HepG2 (cell line): ENCODE measurements around the gene UBTF. TPM values are rescaled to one million over a fixed set of nuclear protein-coding genes. Genes with fewer than 3 reads are reported as not detected.

Source experiments
- BCLAF1 ChIP-seq: fragments of 450-650 bp; IDR thresholded peaks from 2 replicates; pipeline ENCODE4 v1.6.1; 2017; ENCODE audit warnings: mild to moderate bottlenecking
- FOXP1 ChIP-seq, 2 experiments: fragments of 450-650 bp in 1 of 2; IDR thresholded peaks; 2 replicates each; pipeline ENCODE4 v1.6.1; 2017 to 2018; ENCODE audit warnings: antibody characterized with exemption in 1 of 2
- HBP1 ChIP-seq: IDR thresholded peaks from 2 replicates; pipeline ENCODE4 v1.6.1; 2016; ENCODE audit warnings: low read depth, control low read depth
- HNF1B ChIP-seq: sonication (generic); formaldehyde crosslinking; IDR thresholded peaks from 2 replicates; pipeline ENCODE4 v1.5.1; 2020; ENCODE audit warnings: mild to moderate bottlenecking, moderate library complexity, missing genetic modification reagents
- KLF12 ChIP-seq: sonication (generic); formaldehyde crosslinking; IDR thresholded peaks from 2 replicates; pipeline ENCODE4 v1.4.0; 2020; ENCODE audit warnings: missing genetic modification reagents, borderline replicate concordance
- KMT2B ChIP-seq: IDR thresholded peaks from 2 replicates; pipeline ENCODE4 v1.6.1; 2016; ENCODE audit warnings: missing genetic modification reagents, missing compliant biosample characterization
- MIER2 ChIP-seq: IDR thresholded peaks from 2 replicates; pipeline ENCODE4 v1.6.1; 2016; ENCODE audit warnings: missing biosample characterization, missing genetic modification reagents
- NPAS2 ChIP-seq: sonication (generic); formaldehyde crosslinking; IDR thresholded peaks from 2 replicates; pipeline ENCODE4 v1.8.0; 2022; ENCODE audit warnings: mild to moderate bottlenecking, missing genetic modification reagents, borderline replicate concordance
- NRL ChIP-seq: sonication (generic); formaldehyde crosslinking; IDR thresholded peaks from 2 replicates; pipeline ENCODE4 v1.5.0; 2020; ENCODE audit warnings: missing genetic modification reagents, mild to moderate bottlenecking, moderate library complexity, borderline replicate concordance
- REXO4 ChIP-seq: sonication (generic); formaldehyde crosslinking; IDR thresholded peaks from 2 replicates; pipeline ENCODE4 v1.8.0; 2022; ENCODE audit warnings: missing genetic modification reagents, mild to moderate bottlenecking, borderline replicate concordance
- STAG1 ChIP-seq: sonication (generic); formaldehyde crosslinking; IDR thresholded peaks from 2 replicates; pipeline ENCODE4 v1.4.0; 2020; ENCODE audit warnings: missing genetic modification reagents
- ZNF263 ChIP-seq: sonication (generic); formaldehyde crosslinking; IDR thresholded peaks from 2 replicates; pipeline ENCODE4 v1.4.0; 2020; ENCODE audit warnings: missing genetic modification reagents
- ZNF703 ChIP-seq: sonication (generic); formaldehyde crosslinking; IDR thresholded peaks from 2 replicates; pipeline ENCODE4 v1.5.1; 2020; ENCODE audit warnings: missing genetic modification reagents, mild to moderate bottlenecking, moderate library complexity, borderline replicate concordance
- polyA plus RNA-seq, 8 experiments: library from polyadenylated mRNA; depleted of rRNA in 3 of 8; stranded (reverse) in 7 of 8; unstranded in 1 of 8; fragments of >200 nt; fragmentation: Illumina TruSeq in 4 of 8; extraction: Trizol in 4 of 8; gene quantifications; 2 replicates each; pipeline versions ENCODE4 v1.2.1 to v1.2.3, GENCODE V29; 2011 to 2016; ENCODE audit warnings: low read depth in 4 of 8, missing spikeins in 1 of 8, mixed read lengths in 1 of 8; ENCODE audit not compliant: insufficient read depth in 1 of 8
- total RNA-seq, 5 experiments: library from RNA; depleted of rRNA; stranded (reverse); fragments of >200 nt; fragmentation: Illumina TruSeq; extraction: Trizol; gene quantifications; 2 replicates each; pipeline ENCODE4 v1.2.3, GENCODE V29; 2016; ENCODE audit warnings: low read depth in 1 of 5
- TF ChIP-seq, protein P1 (sequence below): sonication (generic); formaldehyde crosslinking; IDR thresholded peaks from 2 replicates; pipeline ENCODE4 v1.4.0; 2020; ENCODE audit warnings: missing genetic modification reagents, mild to moderate bottlenecking, borderline replicate concordance
- TF ChIP-seq, protein P2 (sequence below): sonication (generic); formaldehyde crosslinking; conservative IDR thresholded peaks from 2 replicates; pipeline ENCODE4 v1.8.0; 2022; ENCODE audit warnings: missing genetic modification reagents
- TF ChIP-seq, protein P3 (sequence below): sonication (generic); formaldehyde crosslinking; IDR thresholded peaks from 2 replicates; pipeline ENCODE4 v1.9.0; 2022; ENCODE audit warnings: missing genetic modification reagents, mild to moderate bottlenecking, borderline replicate concordance

The UBTF gene
- total and polyA plus RNA-seq, 2 of the 13 experiments (the other 11 are each of a cell fraction or from before 2014, with no cell fraction given) = 15.2 to 60.9 TPM

DNA sequence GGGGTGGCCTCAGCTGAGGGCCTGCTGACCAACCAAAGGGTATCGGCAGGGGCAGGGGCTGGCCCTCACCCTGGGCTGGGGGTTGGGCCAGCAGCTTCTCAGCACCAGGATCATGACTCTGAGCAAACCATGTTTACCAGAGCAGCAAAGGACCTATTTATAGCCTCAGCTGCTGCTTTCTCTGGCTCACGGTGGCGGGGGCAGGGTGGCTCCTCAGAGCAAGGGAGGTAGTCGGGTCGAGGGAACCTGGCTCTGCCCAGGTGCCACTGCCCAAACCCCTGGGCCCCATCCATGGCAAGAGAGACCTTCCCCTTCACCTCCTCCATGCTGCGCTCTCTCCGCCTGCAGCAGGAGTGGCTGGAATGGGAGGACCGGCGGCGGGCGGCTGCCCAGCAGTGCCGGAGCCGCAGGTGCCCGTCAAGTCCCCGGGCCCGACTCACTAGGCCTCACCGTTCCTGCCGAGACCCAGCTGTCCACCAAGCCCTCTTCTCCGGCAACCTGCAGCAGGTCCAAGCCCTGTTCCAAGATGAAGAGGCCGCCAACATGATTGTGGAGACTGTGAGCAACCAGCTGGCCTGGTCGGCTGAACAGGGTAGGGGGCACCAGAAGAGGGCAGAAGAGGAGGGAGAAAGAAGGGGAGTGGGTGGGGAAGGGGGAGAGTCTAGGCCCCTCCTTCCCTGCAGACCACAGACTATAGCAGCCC lies 48.8 kb downstream of the UBTF start, which contains the start of gene ASB16 (continued):
- TF ChIP-seq, protein P1, sequence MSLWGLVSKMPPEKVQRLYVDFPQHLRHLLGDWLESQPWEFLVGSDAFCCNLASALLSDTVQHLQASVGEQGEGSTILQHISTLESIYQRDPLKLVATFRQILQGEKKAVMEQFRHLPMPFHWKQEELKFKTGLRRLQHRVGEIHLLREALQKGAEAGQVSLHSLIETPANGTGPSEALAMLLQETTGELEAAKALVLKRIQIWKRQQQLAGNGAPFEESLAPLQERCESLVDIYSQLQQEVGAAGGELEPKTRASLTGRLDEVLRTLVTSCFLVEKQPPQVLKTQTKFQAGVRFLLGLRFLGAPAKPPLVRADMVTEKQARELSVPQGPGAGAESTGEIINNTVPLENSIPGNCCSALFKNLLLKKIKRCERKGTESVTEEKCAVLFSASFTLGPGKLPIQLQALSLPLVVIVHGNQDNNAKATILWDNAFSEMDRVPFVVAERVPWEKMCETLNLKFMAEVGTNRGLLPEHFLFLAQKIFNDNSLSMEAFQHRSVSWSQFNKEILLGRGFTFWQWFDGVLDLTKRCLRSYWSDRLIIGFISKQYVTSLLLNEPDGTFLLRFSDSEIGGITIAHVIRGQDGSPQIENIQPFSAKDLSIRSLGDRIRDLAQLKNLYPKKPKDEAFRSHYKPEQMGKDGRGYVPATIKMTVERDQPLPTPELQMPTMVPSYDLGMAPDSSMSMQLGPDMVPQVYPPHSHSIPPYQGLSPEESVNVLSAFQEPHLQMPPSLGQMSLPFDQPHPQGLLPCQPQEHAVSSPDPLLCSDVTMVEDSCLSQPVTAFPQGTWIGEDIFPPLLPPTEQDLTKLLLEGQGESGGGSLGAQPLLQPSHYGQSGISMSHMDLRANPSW (CRISPR knock-in tag) = no peak
- TF ChIP-seq HBP1 (CRISPR knock-in tag) (no peak), KMT2B (CRISPR knock-in tag) (no peak), BCLAF1 (no peak), FOXP1 (IDR thresholded peaks at IDR 0.05) (no peak), FOXP1 (CRISPR knock-in tag; IDR thresholded peaks at IDR 0.05) (peak; percentile 33; the same call in 1 of the 2 replicates), HNF1B (peak; percentile 57; the same call in 1 of the 2 replicates), KLF12 (CRISPR knock-in tag) (no peak), ZNF703 (CRISPR knock-in tag) (no peak), NRL (CRISPR knock-in tag) (peak; percentile 86), REXO4 (CRISPR knock-in tag) (no peak), ZNF263 (CRISPR knock-in tag) (no peak; the same call in 1 of the 2 replicates), STAG1 (peak; percentile 46; the same call in 1 of the 2 replicates), MIER2 (CRISPR knock-in tag) (no peak), NPAS2 (no peak)
- TF ChIP-seq, protein P2, sequence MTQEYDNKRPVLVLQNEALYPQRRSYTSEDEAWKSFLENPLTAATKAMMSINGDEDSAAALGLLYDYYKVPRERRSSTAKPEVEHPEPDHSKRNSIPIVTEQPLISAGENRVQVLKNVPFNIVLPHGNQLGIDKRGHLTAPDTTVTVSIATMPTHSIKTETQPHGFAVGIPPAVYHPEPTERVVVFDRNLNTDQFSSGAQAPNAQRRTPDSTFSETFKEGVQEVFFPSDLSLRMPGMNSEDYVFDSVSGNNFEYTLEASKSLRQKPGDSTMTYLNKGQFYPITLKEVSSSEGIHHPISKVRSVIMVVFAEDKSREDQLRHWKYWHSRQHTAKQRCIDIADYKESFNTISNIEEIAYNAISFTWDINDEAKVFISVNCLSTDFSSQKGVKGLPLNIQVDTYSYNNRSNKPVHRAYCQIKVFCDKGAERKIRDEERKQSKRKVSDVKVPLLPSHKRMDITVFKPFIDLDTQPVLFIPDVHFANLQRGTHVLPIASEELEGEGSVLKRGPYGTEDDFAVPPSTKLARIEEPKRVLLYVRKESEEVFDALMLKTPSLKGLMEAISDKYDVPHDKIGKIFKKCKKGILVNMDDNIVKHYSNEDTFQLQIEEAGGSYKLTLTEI (CRISPR knock-in tag) = no peak
- TF ChIP-seq, protein P3, sequence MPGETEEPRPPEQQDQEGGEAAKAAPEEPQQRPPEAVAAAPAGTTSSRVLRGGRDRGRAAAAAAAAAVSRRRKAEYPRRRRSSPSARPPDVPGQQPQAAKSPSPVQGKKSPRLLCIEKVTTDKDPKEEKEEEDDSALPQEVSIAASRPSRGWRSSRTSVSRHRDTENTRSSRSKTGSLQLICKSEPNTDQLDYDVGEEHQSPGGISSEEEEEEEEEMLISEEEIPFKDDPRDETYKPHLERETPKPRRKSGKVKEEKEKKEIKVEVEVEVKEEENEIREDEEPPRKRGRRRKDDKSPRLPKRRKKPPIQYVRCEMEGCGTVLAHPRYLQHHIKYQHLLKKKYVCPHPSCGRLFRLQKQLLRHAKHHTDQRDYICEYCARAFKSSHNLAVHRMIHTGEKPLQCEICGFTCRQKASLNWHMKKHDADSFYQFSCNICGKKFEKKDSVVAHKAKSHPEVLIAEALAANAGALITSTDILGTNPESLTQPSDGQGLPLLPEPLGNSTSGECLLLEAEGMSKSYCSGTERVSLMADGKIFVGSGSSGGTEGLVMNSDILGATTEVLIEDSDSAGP = peak; percentile 46; the same call in 1 of the 2 replicates
